Retinal pigment epithelial cell (primary cell): Measurements from ENCODE around the gene CLEC20A.

Source experiments
- DNase-seq: peaks from one replicate; pipeline ENCODE4 v3.0.0-alpha.2; 2010; ENCODE audit warnings: low read depth
- H3K4me3 ChIP-seq: 2 replicates; pipeline ENCODE4 v1.5.1; 2011; ENCODE audit warnings: mild to moderate bottlenecking, low read length, control low read depth, moderate library complexity
- TF ChIP-seq, protein P1 (sequence below): conservative IDR thresholded peaks from 2 replicates; pipeline ENCODE4 v1.5.1; 2011; ENCODE audit warnings: low read depth, low read length, control low read depth, inconsistent platforms

Gene CLEC20A

GRCh38 chr1:178516110-178516509 lies 19.3 kb upstream of the CLEC20A start:
- TF ChIP-seq, protein P1, sequence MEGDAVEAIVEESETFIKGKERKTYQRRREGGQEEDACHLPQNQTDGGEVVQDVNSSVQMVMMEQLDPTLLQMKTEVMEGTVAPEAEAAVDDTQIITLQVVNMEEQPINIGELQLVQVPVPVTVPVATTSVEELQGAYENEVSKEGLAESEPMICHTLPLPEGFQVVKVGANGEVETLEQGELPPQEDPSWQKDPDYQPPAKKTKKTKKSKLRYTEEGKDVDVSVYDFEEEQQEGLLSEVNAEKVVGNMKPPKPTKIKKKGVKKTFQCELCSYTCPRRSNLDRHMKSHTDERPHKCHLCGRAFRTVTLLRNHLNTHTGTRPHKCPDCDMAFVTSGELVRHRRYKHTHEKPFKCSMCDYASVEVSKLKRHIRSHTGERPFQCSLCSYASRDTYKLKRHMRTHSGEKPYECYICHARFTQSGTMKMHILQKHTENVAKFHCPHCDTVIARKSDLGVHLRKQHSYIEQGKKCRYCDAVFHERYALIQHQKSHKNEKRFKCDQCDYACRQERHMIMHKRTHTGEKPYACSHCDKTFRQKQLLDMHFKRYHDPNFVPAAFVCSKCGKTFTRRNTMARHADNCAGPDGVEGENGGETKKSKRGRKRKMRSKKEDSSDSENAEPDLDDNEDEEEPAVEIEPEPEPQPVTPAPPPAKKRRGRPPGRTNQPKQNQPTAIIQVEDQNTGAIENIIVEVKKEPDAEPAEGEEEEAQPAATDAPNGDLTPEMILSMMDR, result no peak
- DNase-seq, result no peak
- no peak overlapping the region for H3K4me3 ChIP-seq

DNA sequence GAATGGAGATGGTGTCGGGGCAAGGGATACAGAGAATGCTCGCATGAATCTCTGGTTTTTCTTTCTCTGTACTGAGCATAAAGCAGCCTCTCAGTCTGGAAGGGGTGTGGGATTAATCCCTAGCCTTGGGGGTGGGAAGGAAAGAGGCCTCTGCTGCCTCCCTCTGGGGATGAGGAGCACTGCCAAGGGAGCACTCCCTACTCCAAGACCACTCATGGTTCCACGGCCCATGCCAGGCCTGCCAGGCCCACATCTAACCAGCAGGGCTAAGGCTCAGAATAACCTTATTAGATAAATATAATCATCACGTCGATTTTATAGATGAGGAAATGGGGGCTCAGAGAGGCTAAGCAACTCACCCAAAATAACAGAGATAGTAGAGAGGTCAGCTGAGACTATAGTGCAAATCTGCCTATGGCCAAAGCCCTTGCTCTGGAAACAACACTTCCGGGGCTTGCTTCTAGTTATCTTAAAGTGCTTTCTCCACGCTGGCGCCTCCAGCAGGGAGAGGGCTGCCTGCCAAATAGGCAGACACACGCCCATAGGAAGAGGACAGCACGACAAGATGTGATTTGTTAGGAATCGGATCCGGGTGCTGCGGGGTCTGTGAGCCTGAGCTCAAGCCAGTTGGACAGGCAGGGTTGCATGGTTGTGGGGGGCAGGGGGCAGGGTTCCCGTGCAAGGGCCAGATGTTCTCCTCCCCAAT lies 16.7 kb upstream of the CLEC20A start:
- no peak for DNase-seq
- TF ChIP-seq, protein P1, result peak; percentile 21
- no peak overlapping the region for H3K4me3 ChIP-seq

- DNase-seq, result no peak
- TF ChIP-seq, protein P1, result no peak
- H3K4me3 ChIP-seq, result no peak within 1 kb of the TSS
Observed at GRCh38 chr1:178512566-178513277, 16.0 kb upstream of the CLEC20A start, which contains the start of gene TEX35. TEX35 (plus strand) TSS chr1:178513109; CDS start chr1:178513189, 80 bp downstream.

GRCh38 chr1:178510155-178510554 lies 13.4 kb upstream of the CLEC20A start:
- DNase-seq, result no peak
- no peak overlapping the region for H3K4me3 ChIP-seq
- TF ChIP-seq, protein P1, result no peak

DNA sequence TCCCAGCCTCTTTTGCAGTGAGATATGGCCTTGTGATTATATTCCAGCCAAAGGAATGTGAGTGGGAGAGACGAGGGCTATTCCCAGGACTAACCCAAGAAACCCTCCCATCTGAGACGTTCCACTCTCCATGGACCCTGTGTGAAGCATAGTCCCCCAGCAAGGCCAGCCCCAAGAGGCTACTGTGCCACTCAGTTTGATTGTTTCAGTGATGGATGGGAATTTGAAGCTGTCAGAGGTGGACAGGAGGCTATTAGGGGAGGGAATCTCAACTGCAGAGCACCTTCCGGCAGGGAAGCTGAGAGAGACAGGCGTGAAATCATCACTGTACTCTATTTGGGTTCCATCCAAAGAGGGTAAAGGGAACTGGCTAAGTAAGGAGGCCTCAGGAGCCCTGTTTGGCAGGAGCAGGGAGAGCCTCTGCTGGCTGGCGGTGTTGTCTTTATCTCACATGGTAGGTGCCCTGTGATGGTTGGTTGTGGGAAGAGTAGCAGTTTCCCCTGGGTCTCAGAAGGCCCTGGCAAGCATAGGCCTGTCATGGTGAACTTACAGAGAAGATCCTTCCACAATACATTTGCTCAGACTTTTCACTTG lies 12.7 kb upstream of the CLEC20A start:
- TF ChIP-seq, protein P1, result no peak
- no peak for DNase-seq
- H3K4me3 ChIP-seq, result no peak overlapping the region

DNA sequence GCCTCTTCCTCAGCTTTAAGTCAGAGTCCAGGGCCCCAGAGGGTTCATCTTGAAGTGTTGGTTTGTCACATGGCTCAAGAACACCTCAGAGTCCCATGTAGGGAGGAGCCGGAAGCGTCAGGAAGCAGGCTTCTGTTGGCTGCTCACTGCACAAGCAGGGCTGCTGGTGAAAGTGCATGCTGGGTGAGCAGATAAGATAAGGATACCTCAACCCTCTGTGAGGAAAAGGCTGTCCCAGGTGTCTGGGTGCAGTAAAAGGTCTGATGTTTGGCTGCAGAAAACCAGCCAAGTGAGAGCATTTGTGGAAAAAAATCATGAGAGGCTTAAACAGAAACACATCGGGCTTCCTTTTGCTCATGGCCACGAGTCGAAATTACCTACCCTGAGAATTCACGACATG lies 9.9 kb upstream of the CLEC20A start:
- H3K4me3 ChIP-seq, result no peak overlapping the region
- DNase-seq, result no peak
- TF ChIP-seq, protein P1, result no peak
